Measurements from ENCODE around the gene TLL1.

The TLL1 gene

DNA sequence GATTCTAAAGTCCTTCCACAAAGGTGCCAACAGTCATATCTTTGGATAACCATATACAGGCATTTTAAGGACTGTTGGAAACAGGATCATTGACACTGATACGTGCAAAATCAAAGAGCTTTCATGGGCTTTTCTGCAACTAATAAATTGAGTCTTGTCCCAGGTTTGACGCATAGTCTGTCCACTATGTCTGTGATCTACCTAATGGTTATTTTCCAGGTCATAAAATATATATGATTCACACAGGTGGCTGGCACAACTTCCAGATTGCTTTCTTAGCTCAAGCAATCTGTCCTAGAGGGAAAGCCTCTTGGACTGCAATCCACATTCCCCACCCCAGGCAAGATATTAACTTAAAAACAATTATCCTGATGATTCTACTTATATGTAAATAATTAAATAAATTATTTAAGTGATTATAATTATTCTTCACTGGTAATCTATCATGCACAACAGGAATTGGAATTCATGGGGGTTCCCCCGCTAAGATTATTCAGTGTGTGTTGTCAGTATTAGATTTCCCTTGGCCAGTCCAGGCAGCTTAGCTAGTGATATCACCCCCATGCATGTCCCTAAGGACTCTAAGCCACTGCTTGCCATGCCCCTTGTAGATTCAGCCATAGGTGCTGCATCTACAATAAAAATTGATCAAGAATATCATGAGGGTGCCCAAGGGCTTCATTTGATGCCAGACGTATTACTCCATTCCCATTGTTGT lies 97.8 kb downstream of the TLL1 start:
- no peak overlapping the region for H3K4me3 ChIP-seq (ENCODE audit: low read depth, low read length)

DNA sequence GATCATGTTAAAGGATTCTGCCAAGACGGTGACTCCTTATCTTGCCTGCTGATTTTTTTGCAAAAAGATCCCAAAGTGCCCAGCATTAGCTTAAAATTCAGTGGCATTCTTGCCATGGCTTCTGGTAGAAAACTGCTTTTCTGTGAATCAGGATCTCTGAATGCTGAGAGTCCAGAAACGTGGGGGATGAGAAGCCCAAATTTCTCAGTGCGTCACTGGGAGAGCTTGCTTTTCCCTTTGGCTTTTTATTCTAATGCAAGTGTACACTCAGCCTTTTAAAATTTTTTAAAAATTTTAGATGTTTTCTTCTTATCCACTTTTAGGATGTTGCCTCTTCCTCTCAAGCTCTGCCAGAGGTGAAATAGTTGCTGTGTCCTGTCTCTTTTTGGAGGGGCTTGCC lies 98.4 kb downstream of the TLL1 start:
- H3K4me3 ChIP-seq (ENCODE audit: low read depth, low read length) = no peak overlapping the region

DNA sequence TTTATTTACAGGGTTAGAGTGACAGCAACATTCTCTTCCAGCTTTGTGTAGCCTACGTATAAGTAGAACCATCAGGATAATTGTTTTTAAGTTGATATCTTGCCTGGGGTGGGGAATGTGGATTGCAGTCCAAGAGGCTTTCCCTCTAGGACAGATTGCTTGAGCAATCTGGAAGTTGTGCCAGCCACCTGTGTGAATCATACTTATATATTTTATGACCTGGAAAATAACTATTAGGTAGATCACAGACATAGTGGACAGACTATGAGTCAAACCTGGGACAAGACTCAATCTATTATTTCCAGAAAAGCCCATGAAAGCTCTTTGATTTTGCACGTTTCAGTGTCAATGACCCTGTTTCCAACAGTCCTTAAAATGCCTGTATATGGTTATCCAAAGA lies 98.9 kb downstream of the TLL1 start:
- no peak overlapping the region for H3K4me3 ChIP-seq (ENCODE audit: low read depth, low read length)

DNA sequence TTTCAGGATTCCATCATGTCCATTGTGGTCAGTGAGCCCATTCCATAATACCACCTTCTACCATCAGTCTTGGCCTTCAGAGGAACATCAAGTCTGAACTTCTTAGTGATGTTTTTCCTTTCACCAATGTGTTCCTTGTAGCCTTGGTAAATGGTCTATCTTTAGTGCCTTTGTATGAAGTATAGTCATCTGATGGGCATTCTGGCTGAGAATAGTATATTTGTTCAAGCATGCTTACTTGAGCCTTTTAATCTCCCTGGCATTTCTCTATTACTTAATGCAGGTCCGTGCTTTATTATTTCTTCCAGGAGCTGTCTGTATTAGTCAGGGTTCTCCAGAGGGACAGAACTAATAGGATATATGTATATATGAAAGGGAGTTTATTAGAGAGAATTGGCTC lies 99.7 kb downstream of the TLL1 start:
- H3K4me3 ChIP-seq (ENCODE audit: low read depth, low read length) = no peak overlapping the region

DNA sequence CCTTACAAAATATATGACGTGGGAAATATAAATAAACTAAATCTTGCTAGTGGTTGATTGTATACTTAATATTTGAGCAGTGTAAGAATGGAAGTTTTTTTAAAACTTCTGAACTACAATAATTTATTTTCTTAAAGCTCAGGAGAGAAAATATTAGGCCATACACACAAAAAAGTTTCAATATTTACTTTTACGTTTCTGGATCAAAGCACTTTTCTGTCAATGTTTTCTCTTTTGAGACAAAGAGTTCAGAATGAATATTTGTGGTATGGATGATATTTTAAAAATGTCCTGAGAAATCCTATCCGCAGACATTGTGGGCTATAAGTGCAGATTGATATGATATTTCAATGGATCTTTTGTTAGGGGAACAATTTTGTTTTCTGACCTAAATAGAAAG lies 109.9 kb downstream of the TLL1 start:
- H3K4me3 ChIP-seq (ENCODE audit: low read depth, low read length) = no peak overlapping the region

DNA sequence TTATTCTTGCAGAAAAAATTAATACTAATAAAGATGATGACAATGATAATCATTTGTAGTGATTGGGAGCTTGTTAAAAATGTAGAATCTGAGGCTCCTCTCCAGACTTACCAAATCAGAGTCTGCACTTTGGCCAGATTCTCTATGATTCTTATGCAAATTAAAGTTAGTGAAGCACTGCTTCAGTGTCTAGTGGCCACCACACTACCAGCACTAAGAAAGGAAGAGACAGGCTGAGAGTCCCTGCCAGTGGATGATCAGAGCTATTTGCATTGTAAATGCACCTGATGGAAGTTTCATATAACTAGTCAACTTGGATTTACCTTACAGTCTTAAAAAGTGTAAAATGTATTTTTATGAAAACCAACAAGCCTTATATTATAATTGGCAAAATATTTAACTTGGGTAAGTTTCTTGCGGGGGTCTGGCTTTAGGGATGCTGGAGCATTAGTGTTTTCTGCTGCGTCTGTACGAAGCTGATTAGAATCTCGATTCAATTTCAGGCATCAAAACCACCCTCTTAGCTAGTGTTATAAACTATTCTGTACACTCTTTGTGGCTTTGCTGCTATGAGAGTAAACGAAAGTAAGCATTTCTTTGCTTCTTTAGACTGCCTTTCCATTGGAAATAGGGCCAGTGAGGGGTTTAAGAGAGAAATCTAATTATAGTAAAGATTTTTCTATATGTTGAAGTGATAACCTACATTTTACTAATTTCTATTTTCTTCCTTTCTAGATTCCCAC lies 114.1 kb downstream of the TLL1 start:
- no peak overlapping the region for H3K4me3 ChIP-seq (ENCODE audit: low read depth, low read length)

DNA sequence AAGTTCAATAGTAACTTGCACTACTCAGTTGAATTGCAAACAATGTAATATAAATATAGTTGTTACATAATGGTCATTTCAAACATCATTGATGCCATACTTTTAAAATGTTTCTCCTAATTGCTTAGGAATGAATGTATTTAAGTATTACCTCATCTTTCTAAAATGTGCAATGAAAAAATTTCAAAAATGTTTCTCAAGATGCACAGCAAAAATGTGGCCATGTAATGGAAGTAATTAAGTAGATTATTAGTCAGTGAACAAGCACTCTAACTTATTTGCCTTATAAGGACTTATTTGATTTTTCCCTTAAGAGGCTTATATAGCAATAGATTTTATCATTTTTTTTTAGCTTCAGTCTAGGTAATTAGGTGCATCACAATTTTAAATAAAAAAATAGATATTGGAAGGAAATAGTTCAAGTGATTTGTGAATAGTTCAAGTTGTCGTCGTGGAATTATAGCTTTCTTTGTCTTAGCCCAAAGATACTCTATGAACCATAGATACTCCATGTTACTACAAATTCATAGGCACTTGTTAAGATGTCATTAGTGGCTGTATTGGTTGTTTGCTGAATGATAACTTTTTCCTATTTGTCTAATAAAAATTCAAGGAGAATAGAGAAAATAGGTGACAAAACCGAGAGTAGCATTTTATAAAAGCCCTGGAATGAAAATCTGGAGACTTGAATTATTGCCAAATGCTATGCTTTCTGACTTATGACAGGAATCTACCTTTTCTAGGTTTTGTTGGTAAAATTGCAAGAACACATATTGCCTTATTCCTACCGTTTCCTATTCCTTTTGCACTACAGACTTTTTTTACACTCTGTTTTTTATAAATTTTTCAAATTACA lies 118.5 kb downstream of the TLL1 start:
- no peak overlapping the region for H3K4me3 ChIP-seq (ENCODE audit: low read depth, low read length)

DNA sequence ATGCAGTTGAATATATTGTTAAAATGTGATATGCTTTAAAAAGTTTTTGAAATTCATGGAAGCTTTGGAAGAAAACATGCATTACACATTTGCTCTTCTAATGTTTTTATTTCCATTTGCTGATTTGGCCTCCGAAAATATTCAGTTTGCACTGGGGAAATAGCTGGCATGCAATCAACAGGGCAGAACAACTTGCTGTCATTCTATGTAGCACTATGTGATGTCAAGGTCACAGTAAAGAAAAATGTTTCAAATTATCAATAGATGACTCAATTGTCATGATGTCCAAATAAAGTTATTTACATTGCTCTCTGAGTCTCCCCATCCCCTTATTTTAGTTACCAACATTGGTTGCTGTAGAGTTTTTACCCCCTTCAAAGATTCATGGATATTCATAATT lies 119.2 kb downstream of the TLL1 start:
- no peak overlapping the region for H3K4me3 ChIP-seq (ENCODE audit: low read depth, low read length)

DNA sequence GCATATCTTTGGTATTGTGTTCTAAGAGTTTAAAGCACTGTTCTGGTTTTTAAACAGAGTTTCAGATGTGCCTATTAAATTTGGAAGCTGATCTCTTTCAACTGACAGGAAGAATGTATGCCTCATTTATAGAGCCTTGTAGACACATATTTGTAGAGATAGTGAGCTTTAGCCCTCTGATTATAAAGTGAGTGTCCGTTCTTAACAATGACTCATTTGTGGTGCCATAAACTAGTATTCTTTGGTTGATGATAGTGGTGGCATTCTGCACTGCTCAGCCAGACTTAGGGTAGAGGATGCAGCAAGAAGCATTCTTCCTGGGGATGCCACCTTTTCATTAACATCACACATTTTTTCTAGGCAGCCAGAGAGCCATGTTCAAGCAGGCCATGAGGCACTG lies 121.7 kb downstream of the TLL1 start:
- H3K4me3 ChIP-seq (ENCODE audit: low read depth, low read length) = no peak overlapping the region

DNA sequence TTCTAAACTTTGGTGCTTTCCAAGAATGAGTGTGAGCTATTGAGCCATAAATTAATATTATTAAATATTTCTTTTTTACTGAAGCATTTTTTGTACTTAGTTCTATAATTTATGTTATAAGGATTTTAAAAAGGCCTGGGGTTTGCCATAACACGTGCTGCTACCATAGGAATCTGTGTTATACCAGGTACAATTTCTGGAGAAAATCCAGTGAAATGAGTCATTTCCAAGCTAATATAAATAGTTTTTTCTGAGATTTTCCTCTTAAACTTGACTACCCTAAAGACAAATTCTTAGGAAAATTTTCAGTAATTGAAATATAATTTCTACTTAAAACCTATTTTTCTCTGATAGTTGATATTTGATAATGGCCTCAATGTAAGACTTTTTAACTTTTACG lies 130.8 kb downstream of the TLL1 start:
- H3K4me3 ChIP-seq (ENCODE audit: low read depth, low read length) = no peak overlapping the region

DNA sequence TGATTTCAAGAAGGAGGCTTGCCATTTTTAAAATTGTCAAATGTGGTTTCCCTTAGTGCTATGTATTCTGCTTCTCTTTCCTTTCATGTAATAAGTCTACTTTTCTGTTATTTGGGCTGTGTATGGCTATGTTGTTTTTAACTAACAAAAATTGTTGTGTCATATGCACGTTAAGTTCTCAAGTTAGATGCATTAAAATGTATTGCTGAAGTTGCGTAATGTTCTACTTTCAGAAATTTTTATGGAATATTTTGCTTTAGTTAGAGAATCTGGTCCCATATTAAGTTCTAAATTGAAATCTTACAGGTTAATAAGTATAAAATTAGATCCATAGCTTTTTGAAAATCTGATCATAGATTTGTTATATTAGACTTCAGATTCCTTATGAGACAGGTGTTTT lies 133.2 kb downstream of the TLL1 start:
- H3K4me3 ChIP-seq (ENCODE audit: low read depth, low read length) = no peak overlapping the region

DNA sequence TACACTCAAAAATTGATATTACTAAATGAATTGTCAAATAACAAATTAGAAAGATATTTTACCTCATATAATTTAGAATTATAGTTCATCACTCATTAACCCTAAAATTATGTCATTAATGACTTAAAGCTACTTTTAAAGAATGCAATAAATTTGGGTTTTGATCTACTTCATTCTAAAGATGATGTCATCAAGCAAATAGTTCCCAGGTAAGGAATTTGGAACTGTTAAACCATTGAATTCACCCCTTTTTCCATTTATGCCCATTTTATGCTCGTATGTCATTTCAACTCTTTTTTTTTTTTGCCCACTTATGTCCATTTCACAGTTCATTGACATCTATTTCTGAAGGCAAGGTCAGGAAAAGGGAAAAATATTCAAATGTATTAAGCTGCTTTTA lies 135.5 kb downstream of the TLL1 start:
- H3K4me3 ChIP-seq (ENCODE audit: low read depth, low read length) = no peak overlapping the region

GRCh38 chr4:166012129-166013030 lies 139.3 kb downstream of the TLL1 start:
- no peak overlapping the region for H3K4me3 ChIP-seq (ENCODE audit: low read depth, low read length)

- no peak overlapping the region for H3K4me3 ChIP-seq (ENCODE audit: low read depth, low read length)
Observed at GRCh38 chr4:166014411-166014810, 141.4 kb downstream of the TLL1 start.

DNA sequence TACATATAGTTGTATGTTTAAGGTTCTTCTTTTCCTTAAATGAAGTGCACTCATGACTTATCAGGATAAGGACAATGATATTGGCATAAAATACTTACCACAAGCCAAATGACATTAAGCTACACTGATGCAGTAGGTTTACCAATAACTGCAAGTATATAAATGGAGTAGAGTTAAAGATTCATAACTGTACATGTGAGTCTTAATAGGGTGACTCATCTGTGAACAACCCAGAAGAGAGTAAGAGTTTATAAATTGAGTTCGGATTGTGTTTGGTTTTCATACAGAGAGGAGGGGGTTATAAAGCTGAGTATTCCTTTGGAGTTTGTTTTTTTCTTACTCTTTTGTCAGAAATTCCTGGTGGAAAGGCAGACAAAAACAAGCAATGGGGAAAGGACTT lies 144.8 kb downstream of the TLL1 start:
- H3K4me3 ChIP-seq (ENCODE audit: low read depth, low read length) = no peak overlapping the region

- no peak overlapping the region for H3K4me3 ChIP-seq (ENCODE audit: low read depth, low read length)
Observed at GRCh38 chr4:166019441-166020220, 146.6 kb downstream of the TLL1 start.

- no peak overlapping the region for H3K4me3 ChIP-seq (ENCODE audit: low read depth, low read length)
Observed at GRCh38 chr4:166021617-166022016, 148.6 kb downstream of the TLL1 start.

- H3K4me3 ChIP-seq (ENCODE audit: low read depth, low read length) = no peak overlapping the region
Observed at GRCh38 chr4:166034965-166035364, 161.9 kb downstream of the TLL1 start.

GRCh38 chr4:166039822-166040221 lies 166.8 kb downstream of the TLL1 start:
- no peak overlapping the region for H3K4me3 ChIP-seq (ENCODE audit: low read depth, low read length)

GRCh38 chr4:166042510-166043055 lies 169.5 kb downstream of the TLL1 start:
- H3K4me3 ChIP-seq (ENCODE audit: low read depth, low read length) = no peak overlapping the region

All from iPS-11a (cell line).